HEK293T (cell line): ENCODE results near the gene UBQLNL.

Experiments used
- CTCF ChIA-PET: fragments of 350-600 bp; formaldehyde crosslinking; extraction: SDS; loops from one replicate; lab custom pipeline; 2021; ENCODE audit warnings: antibody characterized with exemption, inconsistent platforms; lab: Yijun Ruan, JAX
- POLR2A ChIA-PET: fragments of 350-600 bp; formaldehyde crosslinking; extraction: SDS; loops from one replicate; lab custom pipeline; 2020; ENCODE audit warnings: antibody characterized with exemption, inconsistent platforms; lab: Yijun Ruan, JAX
- DNase-seq: peaks from one replicate; pipeline ENCODE4 v3.0.0; 2012; ENCODE audit warnings: mixed read lengths; ENCODE audit errors: extremely low spot score
- ARNT ChIP-seq: fragments of 450-650 bp; IDR thresholded peaks from 2 replicates; pipeline ENCODE4 v1.6.1; 2017; ENCODE audit warnings: mild to moderate bottlenecking
- BHLHE40 ChIP-seq: fragments of 450-650 bp; IDR thresholded peaks from 2 replicates; pipeline ENCODE4 v1.6.1; 2016; ENCODE audit warnings: mild to moderate bottlenecking, moderate library complexity, borderline replicate concordance
- CTBP1 ChIP-seq: fragments of 450-650 bp; IDR thresholded peaks from 2 replicates; pipeline ENCODE4 v1.6.1; 2016; ENCODE audit warnings: borderline replicate concordance
- ELF4 ChIP-seq: fragments of 450-650 bp; IDR thresholded peaks from 2 replicates; pipeline ENCODE4 v1.6.1; 2017; ENCODE audit warnings: antibody characterized with exemption
- FOXA1 ChIP-seq: fragments of 450-650 bp; IDR thresholded peaks from 2 replicates; pipeline ENCODE4 v1.6.1; 2016; ENCODE audit warnings: mild to moderate bottlenecking
- FOXK2 ChIP-seq: fragments of 450-650 bp; IDR thresholded peaks from 2 replicates; pipeline ENCODE4 v1.6.1; 2016; ENCODE audit warnings: mild to moderate bottlenecking
- FOXM1 ChIP-seq: fragments of 450-650 bp; IDR thresholded peaks from 2 replicates; pipeline ENCODE4 v1.6.1; 2017; ENCODE audit warnings: mild to moderate bottlenecking, borderline replicate concordance
- HDGF ChIP-seq: fragments of 450-650 bp; IDR thresholded peaks from 2 replicates; pipeline ENCODE4 v1.6.1; 2017; ENCODE audit warnings: antibody characterized with exemption, borderline replicate concordance
- L3MBTL2 ChIP-seq: fragments of 450-650 bp; conservative IDR thresholded peaks from 2 replicates; pipeline ENCODE4 v1.6.1; 2016; ENCODE audit warnings: mild to moderate bottlenecking
- LEF1 ChIP-seq: fragments of 450-650 bp; IDR thresholded peaks from 2 replicates; pipeline ENCODE4 v1.6.1; 2017; ENCODE audit warnings: mild to moderate bottlenecking, borderline replicate concordance
- NFRKB ChIP-seq: fragments of 450-650 bp; IDR thresholded peaks from 2 replicates; pipeline ENCODE4 v1.6.1; 2016; ENCODE audit warnings: mild to moderate bottlenecking, moderate library complexity
- PKNOX1 ChIP-seq: fragments of 450-650 bp; IDR thresholded peaks from 2 replicates; pipeline ENCODE4 v1.6.1; 2016
- SP1 ChIP-seq: fragments of 450-650 bp; IDR thresholded peaks from 2 replicates; pipeline ENCODE4 v1.6.1; 2017
- SUZ12 ChIP-seq: fragments of 450-650 bp; IDR thresholded peaks from 2 replicates; pipeline ENCODE4 v1.6.1; 2016; ENCODE audit warnings: mild to moderate bottlenecking
- TARDBP ChIP-seq: fragments of 450-650 bp; IDR thresholded peaks from 2 replicates; pipeline ENCODE4 v1.6.1; 2016
- ZNF384 ChIP-seq: fragments of 450-650 bp; IDR thresholded peaks from 2 replicates; pipeline ENCODE4 v1.6.1; 2016

The UBQLNL gene

GRCh38 chr11:5514841-5515240 is 1.7 kb downstream of the UBQLNL start:
- TF ChIP-seq HDGF, result no peak
- TF ChIP-seq FOXK2, result no peak
- no peak for TF ChIP-seq FOXA1
- TF ChIP-seq NFRKB, result no peak
- no peak for TF ChIP-seq ZNF384
- TF ChIP-seq ARNT, result no peak
- no peak for TF ChIP-seq TARDBP
- no peak for TF ChIP-seq CTBP1
- TF ChIP-seq LEF1, result no peak
- ChIA-PET POLR2A (no interaction called here), CTCF (no interaction called here)
- no peak for DNase-seq

- ChIA-PET POLR2A (no interaction called here), CTCF (no interaction called here)
- TF ChIP-seq FOXK2 (no peak), HDGF (no peak), PKNOX1 (no peak), FOXM1 (no peak), SP1 (no peak)
- no peak for DNase-seq
These were observed 6.7 kb downstream of the UBQLNL start, which contains the start of gene UBQLN3 for GRCh38 chr11:5509803-5510202. UBQLN3 (minus strand) TSS chr11:5509957; CDS start chr11:5509558, 399 bp downstream.

- ChIA-PET CTCF (no interaction called here), POLR2A (no interaction called here)
- DNase-seq, result no peak
- TF ChIP-seq TARDBP (no peak), LEF1 (no peak), ELF4 (no peak), FOXA1 (no peak), BHLHE40 (no peak), SP1 (no peak), NFRKB (no peak), HDGF (no peak), ZNF384 (no peak), ARNT (no peak), SUZ12 (no peak), L3MBTL2 (no peak), PKNOX1 (no peak)
These were observed 7.9 kb downstream of the UBQLNL start for GRCh38 chr11:5508605-5509004.

- no peak for DNase-seq
- TF ChIP-seq CTBP1 (no peak), TARDBP (no peak), L3MBTL2 (no peak), FOXA1 (no peak)
- ChIA-PET POLR2A (no interaction called here), CTCF (no interaction called here)
These were observed 8.6 kb downstream of the UBQLNL start for GRCh38 chr11:5507933-5508305.

- no peak for TF ChIP-seq SUZ12
- no peak for TF ChIP-seq ARNT
- no peak for TF ChIP-seq HDGF
- no peak for TF ChIP-seq TARDBP
- no peak for TF ChIP-seq NFRKB
- no peak for TF ChIP-seq FOXA1
- no peak for TF ChIP-seq CTBP1
- TF ChIP-seq ZNF384, result no peak
- no peak for TF ChIP-seq BHLHE40
- no peak for TF ChIP-seq FOXK2
- TF ChIP-seq L3MBTL2, result no peak
- TF ChIP-seq PKNOX1, result no peak
- TF ChIP-seq FOXM1, result no peak
- no peak for TF ChIP-seq ELF4
- TF ChIP-seq LEF1, result no peak
- no peak for TF ChIP-seq SP1
- ChIA-PET CTCF (no interaction called here), POLR2A (no interaction called here)
- DNase-seq, result no peak
These were observed 9.1 kb downstream of the UBQLNL start for GRCh38 chr11:5507177-5507932.

- CTCF ChIA-PET, result no interaction called here
- DNase-seq, result no peak
- TF ChIP-seq SP1 (no peak), NFRKB (no peak)
- POLR2A ChIA-PET, result no interaction called here
These were observed 11.0 kb downstream of the UBQLNL start for GRCh38 chr11:5505363-5506048.
